Left renal pelvis (tissue), 4 donors: ENCODE measurements around the gene SORBS2. TPM values are rescaled to one million over a fixed set of nuclear protein-coding genes. Genes with fewer than 3 reads are reported as not detected.

Experiments used
- DNase-seq, 4 donors: peaks; one replicate each; pipeline ENCODE4 v3.0.0-alpha.2; 2013; ENCODE audit warnings: low read depth in 4 of 4, low spot score in 3 of 4
- polyA plus RNA-seq, 4 donors: library from polyadenylated mRNA; unstranded; fragments of 120-200 nt; gene quantifications; one replicate each; pipeline ENCODE4 v1.2.1, GENCODE V29; 2013; ENCODE audit not compliant: insufficient read length in 4 of 4

The SORBS2 gene
- polyA plus RNA-seq, 4 donors, result 23.3 to 73.3 (median 65.8) TPM

DNA sequence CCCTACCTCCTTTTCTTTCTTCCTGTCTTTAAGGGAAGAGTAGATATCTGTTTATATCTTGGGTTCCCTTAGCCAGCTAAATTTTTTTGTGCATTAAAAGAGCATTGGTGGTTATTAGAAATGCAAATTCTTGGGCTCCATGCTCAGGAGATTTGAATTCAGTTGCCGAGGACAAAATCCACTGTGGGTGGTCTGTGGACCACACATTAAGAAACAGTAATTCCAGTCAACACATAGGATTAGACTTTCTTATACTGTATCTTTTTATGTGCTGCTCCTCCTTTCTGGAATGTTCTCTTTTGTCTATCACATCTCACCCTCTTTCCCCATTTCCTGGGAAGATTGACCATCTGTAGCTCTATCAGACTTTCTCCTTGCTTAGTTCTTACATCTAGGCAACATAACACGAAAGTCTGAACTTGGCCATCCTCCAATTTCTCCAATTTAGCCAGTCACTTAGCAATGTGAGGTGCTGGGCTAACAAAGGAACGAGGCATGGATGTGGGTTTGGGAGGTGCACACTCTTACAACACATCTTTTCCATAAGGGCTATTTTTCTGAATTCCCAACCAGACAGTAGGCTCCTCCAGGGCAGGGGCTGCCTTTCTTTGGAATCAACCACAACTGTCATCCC is 271.4 kb downstream of the SORBS2 start:
- DNase-seq, result no peak

DNA sequence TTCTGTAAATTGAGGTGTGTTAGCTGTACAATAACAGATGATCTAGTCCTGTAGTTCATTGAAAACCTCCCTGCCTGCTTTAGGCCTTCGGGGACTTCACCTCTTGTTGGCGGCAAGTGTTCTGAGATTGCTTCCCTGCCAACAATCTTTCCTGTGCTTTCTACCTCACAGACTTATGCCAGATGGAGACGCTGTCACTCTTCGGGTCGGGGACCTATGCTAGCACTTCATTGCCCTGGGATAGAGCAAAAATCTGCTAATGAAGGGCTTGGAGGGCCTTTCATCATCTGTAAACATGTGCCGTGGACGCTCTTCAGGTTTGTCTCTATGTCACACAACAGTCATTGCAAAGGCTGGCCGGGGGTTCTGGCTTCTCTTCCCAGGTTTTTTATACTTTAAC is 272.0 kb downstream of the SORBS2 start:
- DNase-seq, result no peak

GRCh38 chr4:185538806-185539205 is 273.2 kb downstream of the SORBS2 start:
- DNase-seq, result no peak

- DNase-seq, result no peak
These were observed 275.6 kb downstream of the SORBS2 start for GRCh38 chr4:185536411-185536709.

- DNase-seq, result no peak
These were observed 276.2 kb downstream of the SORBS2 start for GRCh38 chr4:185535612-185536410.
